Measurements from ENCODE around the gene VPS13C.

- no peak for TF ChIP-seq POLR2A (IDR thresholded peaks at IDR 0.05)
- no peak for TF ChIP-seq CTCF (IDR thresholded peaks at IDR 0.05)
- no peak for TF ChIP-seq EP300 (IDR thresholded peaks at IDR 0.05)
Observed at GRCh38 chr15:61828008-61828407, 232.2 kb downstream of the VPS13C start.

Data from tibial nerve (tissue), 4 donors.